ENCODE data around the gene DUSP22. TPM values are rescaled to one million over a fixed set of nuclear protein-coding genes. Genes with fewer than 3 reads are reported as not detected.
"Not testable (repeated sequence)": the region's sequence is repeated elsewhere in the genome, so short reads cannot be mapped to it uniquely, and the experiment has no call there.

The DUSP22 gene
- polyA plus RNA-seq (2013, experiment 1 of 2; ENCODE audit: insufficient read length), result 20.3 TPM
- polyA plus RNA-seq (2013, experiment 2 of 2; ENCODE audit: insufficient read length), result 19.7 TPM

DNA sequence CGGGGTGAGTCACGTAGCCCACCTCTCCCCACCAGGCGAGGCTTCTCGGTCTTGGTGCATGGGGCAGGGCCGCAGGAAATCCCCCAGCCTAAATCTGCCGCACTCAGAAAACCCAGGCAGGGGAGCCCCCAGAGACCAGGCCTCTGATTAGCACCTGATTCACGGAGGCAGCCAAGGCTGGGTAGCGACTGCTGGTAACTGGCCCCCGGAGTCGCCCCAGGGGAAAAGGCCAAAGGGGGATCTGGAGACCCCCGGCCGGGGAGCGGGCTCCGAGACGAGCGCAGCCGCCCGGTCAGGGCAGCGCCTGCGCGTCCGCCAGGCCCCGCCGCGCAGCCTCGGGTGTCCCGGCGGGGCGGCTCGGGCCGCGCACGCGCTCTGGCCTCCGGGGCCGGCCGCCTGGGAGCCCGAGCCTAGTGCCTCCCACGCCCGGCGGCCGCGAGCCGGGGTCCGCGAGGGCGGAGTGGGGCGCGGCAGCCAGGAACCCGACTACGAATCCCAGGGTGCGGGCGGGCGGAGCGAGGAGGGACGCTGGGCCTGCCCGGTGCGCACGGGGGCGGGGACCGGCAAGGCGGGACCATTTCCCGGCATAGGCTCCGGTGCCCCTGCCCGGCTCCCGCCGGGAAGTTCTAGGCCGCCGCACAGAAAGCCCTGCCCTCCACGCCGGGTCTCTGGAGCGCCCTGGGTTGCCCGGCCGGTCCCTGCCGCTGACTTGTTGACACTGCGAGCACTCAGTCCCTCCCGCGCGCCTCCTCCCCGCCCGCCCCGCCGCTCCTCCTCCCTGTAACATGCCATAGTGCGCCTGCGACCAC lies at the start of gene DUSP22:
TSS of gene DUSP22 (plus strand) at position 791 of the 809 bp plus-strand sequence. CDS start 53 bp downstream, outside the sequence.
- DNase-seq, result peak; percentile 86

DNA sequence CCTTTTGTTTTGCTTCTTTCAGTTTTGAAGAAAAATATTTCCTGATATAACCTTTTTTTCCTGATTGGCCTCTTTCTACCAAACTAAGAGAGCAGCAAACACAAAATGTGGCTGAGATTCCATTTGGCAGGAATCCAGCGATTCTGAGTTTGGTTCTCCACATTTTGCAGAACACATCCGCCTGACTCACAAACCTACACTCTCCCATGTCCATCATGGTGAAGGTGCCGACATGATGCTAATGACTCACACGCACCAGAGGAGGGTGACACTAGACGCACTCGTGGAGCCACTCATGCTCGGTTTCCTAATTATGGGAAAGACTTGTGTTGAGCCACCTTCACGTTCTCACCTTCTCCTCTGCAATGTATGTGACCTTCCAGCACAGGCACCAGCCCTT lies 45.9 kb upstream of the DUSP22 start:
- peak; percentile 27 for DNase-seq

- DNase-seq, result no peak
Measured at GRCh38 chr6:247351-247750, 44.9 kb upstream of the DUSP22 start.

- not testable (repeated sequence) for DNase-seq
Measured at GRCh38 chr6:248046-248445, 44.2 kb upstream of the DUSP22 start.

DNA sequence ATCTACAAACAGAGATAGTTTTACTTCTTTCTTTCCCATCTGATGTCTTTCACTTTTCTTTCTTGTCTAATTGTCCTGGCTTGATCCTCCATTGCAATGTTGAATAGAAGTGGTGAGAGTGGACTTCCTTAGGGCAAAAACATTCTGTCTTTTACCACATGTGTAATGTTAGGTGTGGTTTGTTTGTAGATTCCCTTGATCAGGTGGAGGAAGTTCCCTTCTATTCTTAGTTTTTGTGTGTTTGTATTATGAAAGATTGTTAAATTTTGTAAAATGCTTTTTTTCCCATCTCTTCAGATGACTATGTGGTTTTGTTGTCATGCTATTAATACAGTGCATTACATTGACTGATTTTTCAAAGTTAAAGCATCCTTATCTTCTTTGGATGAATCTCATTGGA lies 41.6 kb upstream of the DUSP22 start:
- no peak for DNase-seq

DNA sequence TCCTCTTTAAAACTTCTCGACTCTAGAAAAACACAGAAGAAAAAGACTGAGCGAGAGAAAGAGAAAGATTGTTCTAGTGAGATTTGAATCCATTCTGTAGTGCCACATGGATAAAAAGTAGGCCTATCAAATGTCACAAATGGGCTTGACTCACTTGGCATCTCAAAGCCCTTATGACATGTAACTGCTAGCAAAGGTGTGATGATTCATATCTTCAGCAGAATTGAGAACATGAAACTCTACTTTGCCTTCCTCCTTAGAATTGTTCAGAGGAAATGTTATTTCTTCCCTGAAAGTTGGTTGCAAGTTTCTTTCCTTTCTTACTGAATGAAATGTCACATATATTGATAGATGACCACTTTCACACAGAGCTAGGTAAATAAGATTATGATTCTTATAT lies 40.4 kb upstream of the DUSP22 start:
- DNase-seq, result no peak

GRCh38 chr6:252775-253535 lies 39.3 kb upstream of the DUSP22 start:
- DNase-seq, result no peak

- DNase-seq, result no peak
Measured at GRCh38 chr6:254016-254415, 38.3 kb upstream of the DUSP22 start.

GRCh38 chr6:255041-255750 lies 37.1 kb upstream of the DUSP22 start:
- no peak for DNase-seq

DNA sequence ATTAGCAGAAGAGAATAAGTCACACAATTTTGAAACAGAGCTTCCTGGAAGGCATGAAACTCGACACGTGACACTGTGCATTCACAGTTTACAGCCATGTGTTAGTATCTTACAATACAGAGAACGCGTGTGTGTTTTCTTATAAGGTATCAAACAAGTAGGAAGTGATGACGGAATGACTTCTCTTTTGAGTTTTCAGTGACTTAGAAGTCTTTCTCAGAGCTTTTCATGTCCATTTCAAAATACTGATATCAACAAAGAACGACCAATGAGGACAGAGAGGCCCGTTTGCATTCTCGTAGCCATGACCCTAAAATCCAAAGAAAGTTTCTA lies 36.6 kb upstream of the DUSP22 start:
- no peak for DNase-seq

DNA sequence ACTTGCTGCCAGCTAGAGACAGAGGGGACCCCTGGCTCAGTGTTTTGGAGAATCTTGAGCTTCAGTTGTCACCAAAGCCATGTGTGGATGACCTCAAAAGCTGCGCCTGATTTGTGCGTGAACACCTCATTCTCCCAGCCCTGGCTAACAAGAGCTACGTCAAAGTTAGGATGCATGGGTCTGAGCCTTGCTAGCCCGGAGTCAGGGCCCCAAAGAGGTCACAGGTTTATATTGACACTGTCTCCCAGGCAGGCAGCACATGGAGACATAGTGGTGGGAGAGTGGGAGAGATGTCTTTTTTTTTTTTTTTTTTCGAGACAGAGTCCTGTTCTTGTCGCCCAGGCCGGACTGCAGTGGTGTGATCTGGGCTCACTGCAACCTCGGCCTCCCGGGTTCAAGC lies 36.1 kb upstream of the DUSP22 start:
- DNase-seq, result no peak

DNA sequence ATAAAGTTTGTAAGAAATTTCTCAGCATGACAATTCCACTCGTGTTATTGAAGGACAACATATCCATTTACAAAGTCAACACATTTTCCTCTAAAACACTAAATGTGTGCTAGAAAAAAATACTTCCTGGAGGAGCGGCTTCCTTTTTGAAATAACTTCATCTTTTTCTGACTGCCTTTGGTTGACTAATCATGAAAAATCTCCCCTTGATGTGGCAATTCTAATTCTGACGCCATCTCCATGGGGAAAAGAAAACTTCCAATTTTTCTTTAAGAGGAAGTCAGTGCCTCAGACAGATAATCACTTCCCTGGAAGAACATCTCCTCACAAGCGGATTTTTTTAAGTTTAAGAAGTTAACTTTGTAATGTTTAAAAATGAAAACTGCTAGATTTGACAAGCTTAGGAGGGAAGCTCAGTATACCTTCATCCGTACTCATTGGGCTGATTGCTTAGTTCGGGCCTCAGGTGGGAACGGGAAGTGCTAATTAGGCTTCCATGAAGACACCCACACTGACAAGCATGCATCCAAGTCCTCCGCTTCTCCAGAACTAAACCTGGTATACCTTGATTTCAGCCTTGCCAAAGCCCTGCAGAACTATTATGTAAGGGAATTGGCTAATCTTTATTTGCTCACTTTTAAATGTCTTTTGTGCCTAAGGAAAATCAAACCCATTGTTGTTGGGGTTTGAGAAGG lies 35.1 kb upstream of the DUSP22 start:
- peak; percentile 15 for DNase-seq

- DNase-seq, result no peak
Measured at GRCh38 chr6:257774-258173, 34.5 kb upstream of the DUSP22 start.

GRCh38 chr6:259316-259715 lies 33.0 kb upstream of the DUSP22 start:
- DNase-seq, result no peak

DNA sequence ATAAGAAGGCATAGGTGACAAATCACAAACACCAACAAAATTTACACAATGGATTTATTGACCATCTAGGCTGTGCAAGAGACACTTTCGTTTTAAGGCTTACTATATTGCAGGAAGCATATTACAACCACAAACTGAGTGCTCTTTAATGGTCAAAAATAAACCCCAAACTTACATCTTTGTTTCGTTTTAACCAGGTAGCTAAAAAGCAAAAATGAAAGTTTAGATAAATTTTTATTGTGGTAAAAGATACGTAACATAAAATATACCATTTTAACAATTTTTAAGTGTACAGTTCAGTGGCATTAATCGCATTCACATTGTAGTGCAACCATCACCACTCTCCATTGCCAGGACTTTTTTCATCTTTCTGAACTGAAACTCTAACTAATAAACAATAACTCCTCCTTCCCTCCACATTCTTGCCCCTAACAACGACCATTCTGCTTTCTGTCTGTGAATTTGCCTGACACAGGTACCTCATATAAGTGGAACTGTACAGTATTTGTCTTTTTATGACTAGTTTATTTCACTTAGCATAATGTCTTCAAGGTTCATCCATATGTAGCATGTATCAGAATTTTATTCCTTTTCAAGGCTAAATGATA lies 32.3 kb upstream of the DUSP22 start:
- no peak for DNase-seq

GRCh38 chr6:264626-265025 lies 27.7 kb upstream of the DUSP22 start:
- no peak for DNase-seq

GRCh38 chr6:268394-268935 lies 23.8 kb upstream of the DUSP22 start:
- no peak for DNase-seq

DNA sequence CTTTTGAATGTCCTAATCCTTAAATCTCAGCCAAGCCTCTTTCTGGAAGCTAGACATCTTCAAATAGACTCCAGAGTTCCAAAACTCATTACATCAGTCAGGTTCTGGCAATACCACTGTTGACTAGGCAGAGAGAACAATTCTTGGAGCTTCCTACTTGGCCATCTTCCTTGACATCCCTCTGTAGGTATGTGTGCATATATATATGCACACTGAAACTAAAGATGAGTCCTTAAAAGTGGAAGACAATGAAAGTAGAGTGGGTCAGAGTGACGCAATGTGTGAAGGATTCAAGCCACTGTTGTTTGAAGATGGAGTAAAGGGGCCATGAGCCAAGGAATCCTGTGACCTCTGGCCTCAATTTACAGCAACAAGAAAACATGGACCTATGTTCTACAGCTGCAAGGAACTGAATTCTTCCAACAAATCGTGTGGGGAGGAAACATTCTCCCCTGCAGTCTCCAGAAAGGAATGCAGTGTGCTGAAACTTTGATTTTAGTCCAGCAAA lies 18.7 kb upstream of the DUSP22 start:
- no peak for DNase-seq

- no peak for DNase-seq
Measured at GRCh38 chr6:277746-278145, 14.5 kb upstream of the DUSP22 start.

GRCh38 chr6:278494-278893 lies 13.8 kb upstream of the DUSP22 start:
- no peak for DNase-seq

DNA sequence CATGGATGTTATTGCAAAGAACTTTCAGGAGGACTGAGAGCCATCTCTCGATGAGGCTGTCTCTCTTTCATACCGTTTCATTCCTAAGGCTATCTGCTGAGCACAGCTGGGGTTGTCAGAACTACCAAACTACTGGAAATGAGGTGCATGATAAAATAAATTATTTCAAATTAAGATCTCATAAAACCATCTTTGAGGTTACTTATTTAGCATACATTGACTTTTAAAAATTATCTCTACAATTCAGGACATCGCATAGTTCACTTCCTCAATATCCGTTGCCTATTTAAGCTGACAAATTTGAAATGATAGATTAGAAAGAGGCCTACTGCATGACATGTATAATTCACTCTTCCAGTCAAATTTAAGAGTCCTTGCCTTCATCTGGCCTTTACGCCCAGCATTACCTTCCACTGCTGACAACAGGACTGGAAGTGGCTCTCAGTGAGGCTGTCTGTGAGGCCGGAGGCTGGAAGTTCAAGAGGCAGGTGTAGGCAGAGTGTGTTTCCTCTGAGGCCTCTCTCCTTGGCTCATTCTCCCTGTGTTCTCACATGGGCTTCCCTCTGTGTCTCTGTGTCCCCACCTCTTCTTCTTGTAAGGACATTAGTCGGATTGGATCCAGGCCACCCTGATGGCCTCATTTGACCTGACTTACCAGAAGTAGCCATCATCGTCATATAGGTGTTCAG lies 12.8 kb upstream of the DUSP22 start:
- no peak for DNase-seq

Measured in fibroblast of skin of abdomen (primary cell).